GM18519 (cell line): ENCODE measurements around the gene TBC1D3K.
"Not testable (repeated sequence)": the region's sequence is repeated elsewhere in the genome, so short reads cannot be mapped to it uniquely, and the experiment has no call there.

Experiments
- ATAC-seq: cut with Tn5 transposase; IDR thresholded peaks from one replicate; pipeline ENCODE4 v1.9.1; 2021; ENCODE audit warnings: mild to moderate bottlenecking, moderate library complexity; ENCODE audit not compliant: unreplicated experiment, low FRiP score

TBC1D3K gene

GRCh38 chr17:37924115-37924514, at the start of gene TBC1D3K:
Gene TBC1D3K (plus strand): TSS chr17:37924415. CDS start chr17:37926000, 1,585 bp downstream.
- ATAC-seq, result not testable (repeated sequence)

GRCh38 chr17:37884516-37884915, 39.7 kb upstream of the TBC1D3K start:
- ATAC-seq, result no peak

GRCh38 chr17:37885136-37885535, 39.1 kb upstream of the TBC1D3K start:
- ATAC-seq, result no peak

- no peak for ATAC-seq
These were observed 35.3 kb upstream of the TBC1D3K start for GRCh38 chr17:37888881-37889280.

- ATAC-seq, result not testable (repeated sequence)
These were observed 27.3 kb upstream of the TBC1D3K start for GRCh38 chr17:37896961-37897360.
